H1 (cell line): ENCODE measurements around the gene SIK3. TPM values are rescaled to one million over a fixed set of nuclear protein-coding genes. Genes with fewer than 3 reads are reported as not detected.

Source experiments
- CTCF ChIA-PET: fragments of 300-600 bp; sonication (Branson Sonifier 250); formaldehyde crosslinking; loops from one replicate; lab custom pipeline; 2021; ENCODE audit not compliant: partially characterized antibody; lab: Charles Lee
- POLR2A ChIA-PET: fragments of 300-600 bp; sonication (Branson Sonifier 250); formaldehyde crosslinking; loops from one replicate; lab custom pipeline; 2021; ENCODE audit warnings: inconsistent platforms; ENCODE audit not compliant: partially characterized antibody; lab: Charles Lee
- DNase-seq, 2 experiments: peaks; one replicate each; pipeline versions ENCODE4 v3.0.0 to v3.0.0-alpha.2; 2010 to 2022; ENCODE audit warnings: low spot score in 2 of 2, low read depth in 1 of 2, mixed read lengths in 1 of 2
- FAIRE-seq: peaks from 2 replicates; lab custom pipeline; 2011; peaks lifted over from hg19 to GRCh38; lab: Jason Lieb, UNC
- H2AFZ ChIP-seq: 2 replicates; pipeline ENCODE4 v1.8.1; 2012; ENCODE audit warnings: low read length, inconsistent platforms
- H2AK5ac ChIP-seq: 2 replicates; pipeline ENCODE4 v1.6.1; 2013; ENCODE audit warnings: low read depth, low read length
- H2BK120ac ChIP-seq: replicated peaks from 2 replicates; pipeline ENCODE3; 2013; ENCODE audit warnings: low read depth, low read length, inconsistent platforms
- H2BK12ac ChIP-seq: 2 replicates; pipeline ENCODE4 v1.6.1; 2013; ENCODE audit warnings: low read depth, low read length
- H2BK15ac ChIP-seq: 2 replicates; pipeline ENCODE4 v1.6.1; 2013; ENCODE audit warnings: low read length
- H2BK20ac ChIP-seq: 2 replicates; pipeline ENCODE4 v1.6.1; 2013; ENCODE audit warnings: low read length
- H2BK5ac ChIP-seq: 2 replicates; pipeline ENCODE4 v1.6.1; 2013; ENCODE audit warnings: low read depth, low read length
- H3K14ac ChIP-seq: 2 replicates; pipeline ENCODE4 v1.6.1; 2013; ENCODE audit warnings: inconsistent platforms; ENCODE audit not compliant: insufficient read length
- H3K18ac ChIP-seq: 2 replicates; pipeline ENCODE4 v1.6.1; 2013; ENCODE audit warnings: low read length; ENCODE audit errors: extremely low read depth
- H3K23ac ChIP-seq: 2 replicates; pipeline ENCODE4 v1.6.1; 2013; ENCODE audit warnings: inconsistent platforms; ENCODE audit not compliant: insufficient read length
- H3K23me2 ChIP-seq: 2 replicates; pipeline ENCODE4 v1.6.1; 2013; ENCODE audit warnings: low read depth, low read length
- H3K27ac ChIP-seq: 2 replicates; pipeline ENCODE4 v1.6.1; 2011; ENCODE audit warnings: low read depth, low read length, inconsistent platforms
- H3K27me3 ChIP-seq, 4 experiments: replicated peaks in 1 of 4; 1 replicate in 1 of 4; 2 replicates in 3 of 4; pipeline versions ENCODE4 v1.6.1 to v1.8.1; 2011 to 2013; ENCODE audit warnings: low read length in 3 of 4, mild to moderate bottlenecking in 3 of 4, inconsistent platforms in 2 of 4, mixed read lengths in 2 of 4, moderate library complexity in 1 of 4; ENCODE audit not compliant: control insufficient read depth in 3 of 4, insufficient read depth in 3 of 4; ENCODE audit errors: extremely low read depth in 1 of 4
- H3K36me3 ChIP-seq, 4 experiments: 2 replicates each; pipeline versions ENCODE4 v1.6.1 to v1.8.1; 2011 to 2013; ENCODE audit warnings: mild to moderate bottlenecking in 4 of 4, low read length in 3 of 4, moderate library complexity in 2 of 4, control low read depth in 1 of 4, inconsistent platforms in 1 of 4; ENCODE audit not compliant: insufficient read depth in 4 of 4, control insufficient read depth in 2 of 4
- H3K4ac ChIP-seq: replicated peaks from 2 replicates; pipeline ENCODE3; 2013; ENCODE audit warnings: low read length, low read depth, mixed read lengths, inconsistent platforms; ENCODE audit not compliant: insufficient read length
- H3K4me1 ChIP-seq, 4 experiments: replicated peaks in 1 of 4; 1 replicate in 1 of 4; 2 replicates in 3 of 4; pipeline versions ENCODE4 v1.6.1 to v1.8.1; 2011 to 2013; ENCODE audit warnings: low read length in 3 of 4, inconsistent platforms in 2 of 4, mixed read lengths in 1 of 4; ENCODE audit not compliant: insufficient read depth in 4 of 4, control insufficient read depth in 3 of 4
- H3K4me2 ChIP-seq, 2 experiments: 2 replicates each; pipeline versions ENCODE4 v1.6.1 to v1.8.1; 2011 to 2013; ENCODE audit warnings: low read depth in 2 of 2, low read length in 2 of 2, control low read depth in 1 of 2, inconsistent platforms in 1 of 2, mild to moderate bottlenecking in 1 of 2; ENCODE audit not compliant: insufficient read depth in 1 of 2
- H3K4me3 ChIP-seq, 4 experiments: fragments of 200-600, 300-600 bp in 1 of 4; sonication (generic), shearing (Covaris generic), sonication (Bioruptor Twin) in 1 of 4; 2 replicates each; pipeline versions ENCODE4 v1.5.1 to v1.8.1; 2011 to 2016; ENCODE audit warnings: low read length in 4 of 4, low read depth in 3 of 4, control low read depth in 2 of 4, inconsistent platforms in 2 of 4, mild to moderate bottlenecking in 2 of 4, mixed read lengths in 1 of 4, moderate library complexity in 1 of 4; ENCODE audit not compliant: insufficient read depth in 2 of 4; ENCODE audit errors: extremely low read depth in 1 of 4
- H3K56ac ChIP-seq: replicated peaks from 2 replicates; pipeline ENCODE3; 2013; ENCODE audit warnings: low read depth, mild to moderate bottlenecking, mixed read lengths, low read length, inconsistent platforms; ENCODE audit not compliant: insufficient read length
- H3K79me1 ChIP-seq: 2 replicates; pipeline ENCODE4 v1.6.1; 2013; ENCODE audit warnings: low read depth, low read length, control low read depth
- H3K79me2 ChIP-seq, 2 experiments: 2 replicates each; pipeline versions ENCODE4 v1.6.1 to v1.8.1; 2012 to 2013; ENCODE audit warnings: low read length in 2 of 2, mild to moderate bottlenecking in 2 of 2, inconsistent platforms in 1 of 2; ENCODE audit not compliant: insufficient read depth in 2 of 2, control insufficient read depth in 1 of 2
- H3K9ac ChIP-seq, 4 experiments: replicated peaks in 1 of 4; 1 replicate in 1 of 4; 2 replicates in 3 of 4; pipeline versions ENCODE4 v1.6.1 to v1.8.1; 2011 to 2013; ENCODE audit warnings: low read depth in 3 of 4, low read length in 3 of 4, control low read depth in 2 of 4, mild to moderate bottlenecking in 2 of 4, moderate library complexity in 2 of 4, inconsistent platforms in 1 of 4; ENCODE audit errors: extremely low read depth in 1 of 4
- H3K9me3 ChIP-seq, 2 experiments: 2 replicates each; pipeline versions ENCODE4 v1.6.1 to v1.8.1; 2012 to 2013; ENCODE audit warnings: mild to moderate bottlenecking in 2 of 2, moderate library complexity in 2 of 2, control low read depth in 1 of 2, inconsistent platforms in 1 of 2, low read depth in 1 of 2, low read length in 1 of 2, mixed read lengths in 1 of 2; ENCODE audit not compliant: insufficient read depth in 2 of 2
- H4K20me1 ChIP-seq, 2 experiments: replicated peaks in 1 of 2; 2 replicates each; pipeline versions ENCODE3 to v1.8.1; 2011 to 2013; ENCODE audit warnings: inconsistent platforms in 2 of 2, low read length in 2 of 2, mild to moderate bottlenecking in 1 of 2; ENCODE audit not compliant: insufficient read depth in 2 of 2, control insufficient read depth in 1 of 2
- H4K5ac ChIP-seq: 2 replicates; pipeline ENCODE4 v1.6.1; 2013; ENCODE audit warnings: low read length, low read depth, mixed read lengths, inconsistent platforms; ENCODE audit not compliant: insufficient read length
- H4K8ac ChIP-seq: 2 replicates; pipeline ENCODE4 v1.8.0; 2013; ENCODE audit warnings: mild to moderate bottlenecking, moderate library complexity, low read length, inconsistent platforms; ENCODE audit not compliant: insufficient read depth; ENCODE audit errors: extremely low read depth
- H4K91ac ChIP-seq: replicated peaks from 2 replicates; pipeline ENCODE3; 2013; ENCODE audit warnings: low read length, mixed read lengths, inconsistent platforms; ENCODE audit not compliant: insufficient read length
- ATF3 ChIP-seq: IDR thresholded peaks from 2 replicates; pipeline ENCODE4 v1.6.1; 2011; ENCODE audit warnings: low read depth, mild to moderate bottlenecking, low read length; ENCODE audit not compliant: insufficient read depth
- CBX8 ChIP-seq: fragments of 300-800, 300-1000 bp; sonication (generic); IDR thresholded peaks from 2 replicates; pipeline ENCODE4 v1.7.1; 2016; ENCODE audit warnings: low read depth, low read length, borderline replicate concordance
- CTBP2 ChIP-seq: IDR thresholded peaks from 2 replicates; pipeline ENCODE4 v1.7.0; 2011; ENCODE audit warnings: borderline replicate concordance, mild to moderate bottlenecking, moderate library complexity, mixed read lengths, low read length; ENCODE audit not compliant: insufficient read depth, insufficient read length
- EP300 ChIP-seq, 2 experiments: IDR thresholded peaks; 1 replicate in 1 of 2; 2 replicates in 1 of 2; pipeline ENCODE4 v1.6.1; 2011 to 2012; ENCODE audit warnings: low read depth in 2 of 2, low read length in 2 of 2, mild to moderate bottlenecking in 2 of 2, borderline replicate concordance in 1 of 2, inconsistent platforms in 1 of 2, moderate library complexity in 1 of 2
- FOSL1 ChIP-seq: IDR thresholded peaks from 2 replicates; pipeline ENCODE4 v1.6.1; 2011; ENCODE audit warnings: mild to moderate bottlenecking, low read depth, low read length, moderate library complexity; ENCODE audit not compliant: insufficient read depth
- GABPA ChIP-seq: IDR thresholded peaks from 2 replicates; pipeline ENCODE4 v1.6.1; 2011; ENCODE audit warnings: mild to moderate bottlenecking, low read length, moderate library complexity, borderline replicate concordance; ENCODE audit not compliant: insufficient read depth
- HDAC6 ChIP-seq: IDR thresholded peaks from one replicate; pipeline ENCODE4 v1.7.1; 2012; ENCODE audit warnings: low read depth, mild to moderate bottlenecking, inconsistent platforms, low read length, moderate library complexity
- POLR2AphosphoS5 ChIP-seq: IDR thresholded peaks from 2 replicates; pipeline ENCODE4 v1.6.1; 2011; ENCODE audit warnings: low read depth, low read length
- RAD21 ChIP-seq, 2 experiments: IDR thresholded peaks in 1 of 2; conservative IDR thresholded peaks in 1 of 2; 2 replicates each; pipeline ENCODE4 v1.6.1; 2011; ENCODE audit warnings: low read depth in 2 of 2, low read length in 2 of 2, improper control_type of control experiment in 1 of 2, inconsistent platforms in 1 of 2, mild to moderate bottlenecking in 1 of 2, moderate library complexity in 1 of 2
- RBBP5 ChIP-seq: IDR thresholded peaks from 2 replicates; pipeline ENCODE4 v1.7.1; 2012; ENCODE audit warnings: low read depth, mild to moderate bottlenecking, inconsistent platforms, low read length, moderate library complexity, borderline replicate concordance
- RXRA ChIP-seq: IDR thresholded peaks from 2 replicates; pipeline ENCODE4 v1.6.1; 2011; ENCODE audit warnings: low read depth, mild to moderate bottlenecking, low read length, moderate library complexity; ENCODE audit not compliant: insufficient read depth
- SIN3A ChIP-seq, 2 experiments: IDR thresholded peaks in 1 of 2; conservative IDR thresholded peaks in 1 of 2; 2 replicates each; pipeline ENCODE4 v1.6.1; 2011 to 2012; ENCODE audit warnings: low read length in 2 of 2, improper control_type of control experiment in 1 of 2, low read depth in 1 of 2, mild to moderate bottlenecking in 1 of 2
- TEAD4 ChIP-seq: IDR thresholded peaks from 2 replicates; pipeline ENCODE4 v1.6.1; 2012; ENCODE audit warnings: low read depth, low read length, inconsistent platforms, mixed read lengths
- polyA plus RNA-seq, 7 experiments: library from polyadenylated mRNA; depleted of rRNA in 3 of 7; stranded (reverse) in 5 of 7; unstranded in 2 of 7; fragments of >200 nt in 5 of 7; fragments of 200-250 nt in 2 of 7; gene quantifications; 1 replicate in 5 of 7; 2 replicates in 1 of 7; 4 replicates in 1 of 7; pipeline versions ENCODE4 v1.2.1 to v1.2.3, GENCODE V29; 2011 to 2013; ENCODE audit warnings: missing spikeins in 2 of 7, mixed read lengths in 2 of 7
- total RNA-seq: library from RNA; stranded (reverse); fragmentation: NEBNext Ultra II Directional; extraction: Animal tissue kit (Norgen Biotek cat#: 25700); gene quantifications from 2 replicates; pipeline ENCODE4 v1.2.1, GENCODE V29; 2021

Gene SIK3
- total and polyA plus RNA-seq, 2 of the 8 experiments (the other 6 are each of a cell fraction or from before 2014, with no cell fraction given) = 19.9 to 32.1 TPM

DNA sequence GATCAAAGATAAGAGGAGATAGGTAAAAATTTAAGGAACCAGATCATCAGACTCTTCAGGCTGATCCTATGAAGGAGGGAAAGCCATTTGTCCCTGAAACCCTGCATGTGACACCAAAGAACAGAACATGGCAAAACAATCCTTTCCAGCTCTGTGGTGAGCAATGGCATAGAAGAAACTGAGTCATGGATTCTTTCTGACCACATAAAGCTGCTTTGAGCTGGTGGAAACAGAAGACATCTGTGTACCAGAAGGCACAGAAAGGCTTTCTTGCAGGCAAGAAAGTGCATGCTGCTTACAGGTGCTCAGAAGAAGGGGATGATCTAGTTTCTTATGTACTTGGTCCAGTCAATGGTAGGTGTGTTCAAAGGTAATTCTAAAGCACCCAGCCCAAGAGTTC lies 215.8 kb downstream of the SIK3 start:
- no peaks in the 10 kb centered on the region; the same call in 1 of the 2 replicates for H3K79me1 ChIP-seq
- no peak overlapping the region for H3K18ac ChIP-seq
- no peaks in the 10 kb centered on the region for H3K4me1 ChIP-seq
- no peak overlapping the region for H2AK5ac ChIP-seq
- no peak overlapping the region for H4K5ac ChIP-seq
- H2BK15ac ChIP-seq = no peak overlapping the region
- no peak for DNase-seq
- H3K36me3 ChIP-seq = no peaks in the 10 kb centered on the region
- no peak overlapping the region for H3K4me3 ChIP-seq
- ChIA-PET CTCF (interaction anchor here (7.0 kb wide), 1 partner anchor 223 kb away, joined by 65 read pairs; no protein-coding TSS in a partner anchor), POLR2A (interaction anchor here (1.0 kb wide), 1 partner anchor 262 kb away, joined by 3 read pairs; the partner anchor contains the start of gene PAFAH1B2)
- H3K23ac ChIP-seq = no peak overlapping the region
- no peak overlapping the region for H2AFZ ChIP-seq
- H3K4me2 ChIP-seq = no peak overlapping the region
- no peak overlapping the region for H4K91ac ChIP-seq
- H3K9me3 ChIP-seq = no peaks in the 10 kb centered on the region
- H3K9ac ChIP-seq = no peak overlapping the region
- no peak overlapping the region for H3K27ac ChIP-seq
- peaks cover 0 to 1% of the 10 kb centered on the region in 2 experiments for H4K20me1 ChIP-seq
- H2BK20ac ChIP-seq = no peak overlapping the region
- H3K23me2 ChIP-seq = no peaks in the 10 kb centered on the region
- no peaks in the 10 kb centered on the region for H3K27me3 ChIP-seq
- FAIRE-seq = no peak
- H3K14ac ChIP-seq = no peak overlapping the region
- no peak overlapping the region for H3K56ac ChIP-seq
- no peaks in the 10 kb centered on the region for H3K79me2 ChIP-seq
- H2BK5ac ChIP-seq = no peak overlapping the region
- no peak overlapping the region for H2BK120ac ChIP-seq
- H4K8ac ChIP-seq = no peak overlapping the region
- no peak overlapping the region for H3K4ac ChIP-seq
- H2BK12ac ChIP-seq = no peak overlapping the region
- TF ChIP-seq EP300 (IDR thresholded peaks at IDR 0.05; ENCODE audit: borderline replicate concordance in 1 of 2, low read depth in 2 of 2, low read length in 2 of 2) (no peak), CBX8 (no peak), POLR2AphosphoS5 (no peak), FOSL1 (no peak), SIN3A (conservative IDR thresholded peaks at IDR 0.05 in 1 of 2, IDR thresholded peaks at IDR 0.05 in 1 of 2; ENCODE audit: low read depth in 1 of 2, low read length in 2 of 2) (no peak), RBBP5 (no peak), HDAC6 (no peak), RXRA (no peak), TEAD4 (no peak), GABPA (no peak), CTBP2 (no peak), ATF3 (no peak), RAD21 (IDR thresholded peaks at IDR 0.05 in 1 of 2, conservative IDR thresholded peaks at IDR 0.05 in 1 of 2; ENCODE audit: low read depth in 2 of 2, low read length in 2 of 2) (no peak)
